H9 (cell line): ENCODE measurements around the gene CDH4. TPM values are rescaled to one million over a fixed set of nuclear protein-coding genes. Genes with fewer than 3 reads are reported as not detected.

Experiments used
- DNase-seq: peaks from one replicate; pipeline ENCODE4 v3.0.0-alpha.2; 2017
- H2AFZ ChIP-seq: one replicate; pipeline ENCODE4 v1.6.1; 2013; ENCODE audit warnings: mild to moderate bottlenecking, low read length, control low read depth, moderate library complexity
- H2AK5ac ChIP-seq: 2 replicates; pipeline ENCODE4 v1.6.1; 2013; ENCODE audit warnings: low read length, control low read depth, mixed read lengths; ENCODE audit not compliant: insufficient read length
- H2BK120ac ChIP-seq: one replicate; pipeline ENCODE4 v1.6.1; 2013; ENCODE audit warnings: low read depth, mild to moderate bottlenecking, low read length, control low read depth, inconsistent platforms; ENCODE audit not compliant: poor library complexity, severe bottlenecking
- H2BK12ac ChIP-seq: 2 replicates; pipeline ENCODE4 v1.6.1; 2013; ENCODE audit warnings: low read length, control low read depth, mixed read lengths, low read depth; ENCODE audit not compliant: insufficient read length
- H2BK15ac ChIP-seq: 2 replicates; pipeline ENCODE4 v1.6.1; 2013; ENCODE audit warnings: low read depth, low read length, control low read depth
- H2BK20ac ChIP-seq: one replicate; pipeline ENCODE4 v1.6.1; 2013; ENCODE audit warnings: low read depth, mild to moderate bottlenecking, low read length, control low read depth, inconsistent platforms; ENCODE audit not compliant: poor library complexity, severe bottlenecking
- H2BK5ac ChIP-seq: 2 replicates; pipeline ENCODE4 v1.6.1; 2013; ENCODE audit warnings: low read length, control low read depth, mixed read lengths; ENCODE audit not compliant: insufficient read length
- H3K14ac ChIP-seq: 2 replicates; pipeline ENCODE4 v1.6.1; 2013; ENCODE audit warnings: low read length, control low read depth; ENCODE audit not compliant: insufficient read depth
- H3K18ac ChIP-seq: 2 replicates; pipeline ENCODE4 v1.6.1; 2013; ENCODE audit warnings: low read depth, mild to moderate bottlenecking, mixed read lengths, low read length, control low read depth; ENCODE audit not compliant: insufficient read length
- H3K23ac ChIP-seq: 2 replicates; pipeline ENCODE4 v1.6.1; 2013; ENCODE audit warnings: low read length, control low read depth, mixed read lengths, low read depth; ENCODE audit not compliant: insufficient read length
- H3K23me2 ChIP-seq: 2 replicates; pipeline ENCODE4 v1.6.1; 2013; ENCODE audit warnings: low read depth, mild to moderate bottlenecking, mixed read lengths, low read length, control low read depth; ENCODE audit not compliant: insufficient read length, poor library complexity, severe bottlenecking
- H3K27ac ChIP-seq: 2 replicates; pipeline ENCODE4 v1.5.1; 2013; ENCODE audit warnings: low read length, control low read depth, mixed read lengths, low read depth; ENCODE audit not compliant: insufficient read length
- H3K27me3 ChIP-seq: 2 replicates; pipeline ENCODE4 v1.6.1; 2013; ENCODE audit warnings: low read length, control low read depth, inconsistent platforms; ENCODE audit not compliant: insufficient read depth
- H3K4ac ChIP-seq: 2 replicates; pipeline ENCODE4 v1.6.1; 2013; ENCODE audit warnings: low read depth, mild to moderate bottlenecking, control low read depth, inconsistent platforms, low read length, moderate library complexity
- H3K4me1 ChIP-seq: 2 replicates; pipeline ENCODE4 v1.6.1; 2013; ENCODE audit warnings: low read length, control low read depth, inconsistent platforms; ENCODE audit not compliant: insufficient read depth
- H3K4me2 ChIP-seq: 2 replicates; pipeline ENCODE4 v1.6.1; 2013; ENCODE audit warnings: low read length, control low read depth, mixed read lengths; ENCODE audit not compliant: insufficient read length, insufficient read depth
- H3K56ac ChIP-seq: 2 replicates; pipeline ENCODE4 v1.6.1; 2013; ENCODE audit warnings: low read depth, mild to moderate bottlenecking, mixed read lengths, low read length, control low read depth; ENCODE audit not compliant: insufficient read length
- H3K79me1 ChIP-seq: 2 replicates; pipeline ENCODE4 v1.6.1; 2013; ENCODE audit warnings: low read depth, mild to moderate bottlenecking, moderate library complexity, low read length, control low read depth, inconsistent platforms; ENCODE audit not compliant: insufficient read depth, poor library complexity, severe bottlenecking
- H3K79me2 ChIP-seq: 2 replicates; pipeline ENCODE4 v1.6.1; 2013; ENCODE audit warnings: low read length, control low read depth, inconsistent platforms; ENCODE audit not compliant: insufficient read depth
- H3K9ac ChIP-seq: 2 replicates; pipeline ENCODE4 v1.6.1; 2013; ENCODE audit warnings: low read length, control low read depth, mixed read lengths; ENCODE audit not compliant: insufficient read length; ENCODE audit errors: extremely low read depth
- H3K9me3 ChIP-seq: one replicate; pipeline ENCODE4 v1.6.1; 2013; ENCODE audit warnings: low read depth, low read length, inconsistent platforms; ENCODE audit not compliant: control insufficient read depth
- H3T11ph ChIP-seq: one replicate; pipeline ENCODE4 v1.6.1; 2013; ENCODE audit warnings: mild to moderate bottlenecking, low read length, control low read depth, inconsistent platforms
- H4K20me1 ChIP-seq: one replicate; pipeline ENCODE4 v1.6.1; 2013; ENCODE audit not compliant: control insufficient read depth, insufficient read length, insufficient read depth
- H4K5ac ChIP-seq: 2 replicates; pipeline ENCODE4 v1.6.1; 2013; ENCODE audit warnings: low read depth, mild to moderate bottlenecking, mixed read lengths, low read length, control low read depth; ENCODE audit not compliant: insufficient read length
- H4K8ac ChIP-seq: replicated peaks from 2 replicates; pipeline ENCODE4 v1.6.1; 2013; ENCODE audit warnings: low read length, control low read depth, mixed read lengths, low read depth; ENCODE audit not compliant: insufficient read length
- H4K91ac ChIP-seq: 2 replicates; pipeline ENCODE4 v1.6.1; 2013; ENCODE audit warnings: low read depth, mild to moderate bottlenecking, moderate library complexity, mixed read lengths, low read length, control low read depth; ENCODE audit not compliant: insufficient read length
- H3K27ac Mint-ChIP-seq, 3 experiments: 2 replicates in 2 of 3; 3 replicates in 1 of 3; pipeline ENCODE4 v1.8.0; 2020 to 2021; ENCODE audit warnings: mixed read lengths in 3 of 3, mild to moderate bottlenecking in 1 of 3, moderate library complexity in 1 of 3
- H3K27me3 Mint-ChIP-seq: 2 replicates; pipeline ENCODE4 v1.8.0; 2021; ENCODE audit warnings: low read depth, mild to moderate bottlenecking, moderate library complexity, mixed read lengths
- H3K36me3 Mint-ChIP-seq, 3 experiments: 2 replicates in 2 of 3; 3 replicates in 1 of 3; pipeline ENCODE4 v1.8.0; 2020 to 2021; ENCODE audit warnings: low read depth in 3 of 3, mixed read lengths in 3 of 3; ENCODE audit not compliant: insufficient read depth in 1 of 3
- H3K4me1 Mint-ChIP-seq, 2 experiments: 2 replicates each; pipeline ENCODE4 v1.8.0; 2020; ENCODE audit warnings: mixed read lengths in 2 of 2
- H3K4me3 Mint-ChIP-seq, 2 experiments: 2 replicates in 1 of 2; 3 replicates in 1 of 2; pipeline ENCODE4 v1.8.0; 2020 to 2021; ENCODE audit warnings: mild to moderate bottlenecking in 2 of 2, mixed read lengths in 2 of 2, moderate library complexity in 1 of 2
- H3K9me3 Mint-ChIP-seq, 2 experiments: 2 replicates in 1 of 2; 3 replicates in 1 of 2; pipeline ENCODE4 v1.8.0; 2020; ENCODE audit warnings: mild to moderate bottlenecking in 2 of 2, mixed read lengths in 2 of 2, moderate library complexity in 1 of 2
- WGBS: extraction: QIAGEN DNeasy Blood & Tissue Kit; methylation state at CpG from one replicate; pipeline ENCODE4 v1.1.7; 2013; ENCODE audit warnings: missing lambda C conversion rate, low lambda C conversion rate, mixed read lengths; ENCODE audit not compliant: insufficient read length; ENCODE audit errors: extremely low coverage; 5-methylcytosine and 5-hydroxymethylcytosine counted together
- total RNA-seq: library from RNA; stranded (reverse); gene quantifications from 2 replicates; pipeline ENCODE4 v1.2.1, GENCODE V29; 2021
- TF ChIP-seq, protein P1 (sequence below): fragments of 200-600 bp; sonication (generic); conservative IDR thresholded peaks from 3 replicates; pipeline ENCODE4 v1.8.0; 2021; ENCODE audit warnings: antibody characterized with exemption, mild to moderate bottlenecking

The CDH4 gene
- total RNA-seq, 1 experiment from 2014 or later, result 3.0 TPM

DNA sequence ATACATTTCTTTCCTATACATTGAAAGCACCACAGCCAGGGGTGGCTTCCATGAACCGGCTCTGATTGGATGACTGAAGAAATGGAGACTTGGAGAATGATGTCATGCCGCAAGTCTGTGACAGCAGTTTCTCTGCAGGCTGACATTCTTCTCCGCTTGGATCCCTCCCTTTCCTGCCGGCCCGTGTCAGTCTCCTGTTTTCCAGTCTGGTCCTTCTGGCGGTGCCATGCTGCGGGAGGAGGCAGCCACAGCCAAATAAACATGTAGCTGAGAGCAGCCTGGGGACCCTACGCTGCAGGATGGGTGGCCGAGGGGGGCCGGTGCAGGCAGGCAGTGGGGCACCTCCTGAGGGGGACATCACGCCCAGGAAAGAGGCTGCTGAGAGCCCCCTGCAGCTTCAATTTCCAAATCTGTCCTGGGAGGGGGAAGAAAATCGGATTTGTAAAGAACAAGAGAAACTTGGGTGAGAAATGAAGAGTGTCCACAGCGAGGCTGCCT, 635.6 kb downstream of the CDH4 start:
- no peak overlapping the region for H3K4me3 Mint-ChIP-seq
- H3K4me1 ChIP-seq, result no peaks in the 10 kb centered on the region
- no peak overlapping the region for H2AK5ac ChIP-seq
- no CpG with 5 or more reads among the region's 13 CpGs for WGBS
- peaks cover 2 to 8% of the 10 kb centered on the region in 2 experiments; a peak in 3 of 4 replicates for H3K4me1 Mint-ChIP-seq
- H3K18ac ChIP-seq, result no peak overlapping the region
- no peak overlapping the region for H2AFZ ChIP-seq
- no peak overlapping the region for H4K5ac ChIP-seq
- H4K20me1 ChIP-seq, result peaks cover 3% of the 10 kb centered on the region
- H2BK15ac ChIP-seq, result no peak overlapping the region
- TF ChIP-seq, protein P1, sequence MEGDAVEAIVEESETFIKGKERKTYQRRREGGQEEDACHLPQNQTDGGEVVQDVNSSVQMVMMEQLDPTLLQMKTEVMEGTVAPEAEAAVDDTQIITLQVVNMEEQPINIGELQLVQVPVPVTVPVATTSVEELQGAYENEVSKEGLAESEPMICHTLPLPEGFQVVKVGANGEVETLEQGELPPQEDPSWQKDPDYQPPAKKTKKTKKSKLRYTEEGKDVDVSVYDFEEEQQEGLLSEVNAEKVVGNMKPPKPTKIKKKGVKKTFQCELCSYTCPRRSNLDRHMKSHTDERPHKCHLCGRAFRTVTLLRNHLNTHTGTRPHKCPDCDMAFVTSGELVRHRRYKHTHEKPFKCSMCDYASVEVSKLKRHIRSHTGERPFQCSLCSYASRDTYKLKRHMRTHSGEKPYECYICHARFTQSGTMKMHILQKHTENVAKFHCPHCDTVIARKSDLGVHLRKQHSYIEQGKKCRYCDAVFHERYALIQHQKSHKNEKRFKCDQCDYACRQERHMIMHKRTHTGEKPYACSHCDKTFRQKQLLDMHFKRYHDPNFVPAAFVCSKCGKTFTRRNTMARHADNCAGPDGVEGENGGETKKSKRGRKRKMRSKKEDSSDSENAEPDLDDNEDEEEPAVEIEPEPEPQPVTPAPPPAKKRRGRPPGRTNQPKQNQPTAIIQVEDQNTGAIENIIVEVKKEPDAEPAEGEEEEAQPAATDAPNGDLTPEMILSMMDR, result no peak
- H3K9me3 ChIP-seq, result no peaks in the 10 kb centered on the region
- H3K79me1 ChIP-seq, result no peaks in the 10 kb centered on the region
- H3K27ac Mint-ChIP-seq, result no peak overlapping the region
- no peak overlapping the region for H2BK12ac ChIP-seq
- no peak for DNase-seq
- no peaks in the 10 kb centered on the region for H3K79me2 ChIP-seq
- no peak overlapping the region for H3T11ph ChIP-seq
- H3K9ac ChIP-seq, result no peak overlapping the region
- H3K23ac ChIP-seq, result no peak overlapping the region
- H2BK120ac ChIP-seq, result no peak overlapping the region
- H4K8ac ChIP-seq, result no peak overlapping the region
- no peak overlapping the region for H2BK5ac ChIP-seq
- H3K27ac ChIP-seq, result no peak overlapping the region
- no peaks in the 10 kb centered on the region; the same call in 1 of the 2 replicates for H3K27me3 ChIP-seq
- no peak overlapping the region for H3K4me2 ChIP-seq
- H3K56ac ChIP-seq, result no peak overlapping the region
- H3K9me3 Mint-ChIP-seq, result peaks cover 17 to 23% of the 10 kb centered on the region in 2 experiments
- no peak overlapping the region for H2BK20ac ChIP-seq
- H3K27me3 Mint-ChIP-seq, result peaks cover 47% of the 10 kb centered on the region
- no peaks in the 10 kb centered on the region; a peak in 1 of 7 replicates for H3K36me3 Mint-ChIP-seq
- H4K91ac ChIP-seq, result no peak overlapping the region
- H3K4ac ChIP-seq, result no peak overlapping the region
- H3K23me2 ChIP-seq, result no peaks in the 10 kb centered on the region
- H3K14ac ChIP-seq, result no peak overlapping the region
